Testis (tissue), 2 donors: ENCODE measurements around the gene KRT222.

Experiments used
- POLR2A ChIP-seq: fragments of 450-650 bp; IDR thresholded peaks from one replicate; pipeline ENCODE4 v1.6.1; 2017; ENCODE audit warnings: antibody characterized with exemption, mild to moderate bottlenecking, moderate library complexity
- TF ChIP-seq, protein P1 (sequence below), 3 experiments: fragments of 450-650 bp in 2 of 3; fragments of 200-600 bp in 1 of 3; sonication (generic) in 1 of 3; IDR thresholded peaks; one replicate each; pipeline ENCODE4 v1.5.1; 2016 to 2019; ENCODE audit warnings: antibody characterized with exemption in 3 of 3, mild to moderate bottlenecking in 2 of 3, moderate library complexity in 1 of 3

DNA sequence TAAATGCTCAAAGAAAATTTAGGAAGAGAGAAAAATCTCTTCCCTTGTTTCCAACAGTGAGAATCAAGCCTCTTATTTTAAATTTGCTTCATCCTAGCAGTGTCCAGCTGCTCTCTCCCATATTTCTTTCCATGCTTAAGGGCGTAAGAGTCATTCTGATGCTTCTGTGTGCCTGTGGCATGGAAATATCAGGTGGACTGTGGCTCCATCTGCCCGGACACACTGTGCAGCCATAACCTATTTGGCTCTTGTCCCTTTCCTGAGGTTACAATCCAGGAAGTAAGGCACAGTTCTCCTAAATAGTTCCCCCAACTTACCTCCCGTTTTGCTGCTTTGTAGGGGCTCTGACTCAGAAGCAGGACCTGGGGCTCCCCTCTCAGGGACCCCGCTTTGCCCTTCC is 6.3 kb upstream of the KRT222 start:
- TF ChIP-seq, protein P1, sequence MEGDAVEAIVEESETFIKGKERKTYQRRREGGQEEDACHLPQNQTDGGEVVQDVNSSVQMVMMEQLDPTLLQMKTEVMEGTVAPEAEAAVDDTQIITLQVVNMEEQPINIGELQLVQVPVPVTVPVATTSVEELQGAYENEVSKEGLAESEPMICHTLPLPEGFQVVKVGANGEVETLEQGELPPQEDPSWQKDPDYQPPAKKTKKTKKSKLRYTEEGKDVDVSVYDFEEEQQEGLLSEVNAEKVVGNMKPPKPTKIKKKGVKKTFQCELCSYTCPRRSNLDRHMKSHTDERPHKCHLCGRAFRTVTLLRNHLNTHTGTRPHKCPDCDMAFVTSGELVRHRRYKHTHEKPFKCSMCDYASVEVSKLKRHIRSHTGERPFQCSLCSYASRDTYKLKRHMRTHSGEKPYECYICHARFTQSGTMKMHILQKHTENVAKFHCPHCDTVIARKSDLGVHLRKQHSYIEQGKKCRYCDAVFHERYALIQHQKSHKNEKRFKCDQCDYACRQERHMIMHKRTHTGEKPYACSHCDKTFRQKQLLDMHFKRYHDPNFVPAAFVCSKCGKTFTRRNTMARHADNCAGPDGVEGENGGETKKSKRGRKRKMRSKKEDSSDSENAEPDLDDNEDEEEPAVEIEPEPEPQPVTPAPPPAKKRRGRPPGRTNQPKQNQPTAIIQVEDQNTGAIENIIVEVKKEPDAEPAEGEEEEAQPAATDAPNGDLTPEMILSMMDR (IDR thresholded peaks at IDR 0.05) = no peak
- no peak for TF ChIP-seq POLR2A
